Right lobe of liver (tissue), 6 donors: ENCODE measurements around the gene YTHDF1. TPM values are rescaled to one million over a fixed set of nuclear protein-coding genes. Genes with fewer than 3 reads are reported as not detected.

Experiments
- ATAC-seq, 4 donors: fragments of 200-7000 bp; cut with Tn5 transposase; one replicate each; pipeline ENCODE4 v1.9.1; 2020; ENCODE audit warnings: mild to moderate bottlenecking in 4 of 4, moderate library complexity in 4 of 4
- DNase-seq, 3 donors: peaks; one replicate each; pipeline ENCODE4 v3.0.0-alpha.2; 2020
- H3K27ac ChIP-seq, 3 donors: fragments of 200-600 bp; one replicate each; pipeline ENCODE4 v1.8.0; 2022
- H3K27me3 ChIP-seq, 2 donors: fragments of 200-600 bp; one replicate each; pipeline ENCODE4 v1.8.0; 2022
- H3K36me3 ChIP-seq, 4 donors: fragments of 200-600 bp; sonication (generic) in 1 of 4; one replicate each; pipeline versions ENCODE4 v1.5.1 to v1.8.0; 2017 to 2022; ENCODE audit warnings: control low read depth in 1 of 4
- H3K4me1 ChIP-seq, 4 donors: fragments of 200-600 bp; sonication (generic) in 1 of 4; one replicate each; pipeline versions ENCODE4 v1.5.1 to v1.8.0; 2017 to 2022; ENCODE audit warnings: control low read depth in 1 of 4
- H3K4me3 ChIP-seq, 3 donors: fragments of 200-600 bp; one replicate each; pipeline ENCODE4 v1.8.0; 2022
- H3K9me3 ChIP-seq, 4 donors: fragments of 200-600 bp; sonication (generic) in 1 of 4; one replicate each; pipeline versions ENCODE4 v1.5.1 to v1.8.0; 2017 to 2022; ENCODE audit warnings: control low read depth in 1 of 4
- CTCF ChIP-seq, 4 donors: fragments of 200-600 bp in 3 of 4; fragments of 450-650 bp in 1 of 4; IDR thresholded peaks; one replicate each; pipeline versions ENCODE4 v1.5.1 to v1.8.0; 2016 to 2022; ENCODE audit warnings: antibody characterized with exemption in 4 of 4, mild to moderate bottlenecking in 2 of 4
- POLR2A ChIP-seq: fragments of 450-650 bp; IDR thresholded peaks from one replicate; pipeline ENCODE4 v1.6.1; 2017; ENCODE audit warnings: antibody characterized with exemption, mild to moderate bottlenecking
- WGBS: methylation state at CpG from one replicate; pipeline ENCODE4 v1.1.6; 2018; ENCODE audit warnings: low coverage, low lambda C conversion rate; ENCODE audit not compliant: insufficient coverage; ENCODE audit errors: missing lambda C conversion rate; 5-methylcytosine and 5-hydroxymethylcytosine counted together
- intact Hi-C, 2 donors: fragments of 100-400 bp; cut with DNase I; formaldehyde crosslinking; loops; one replicate each; pipeline versions ENCODE4 v1.11.2 to v1.14.1; 2022
- total RNA-seq, 6 experiments: library from RNA; depleted of rRNA in 2 of 6; stranded (reverse); fragments of >200 nt in 2 of 6; fragmentation: NEBNext Ultra II Directional in 3 of 6; extraction: Animal tissue kit (Norgen Biotek cat#: 25700) in 3 of 6; gene quantifications; one replicate each; pipeline versions ENCODE4 v1.1.0 to v1.2.4, GENCODE V29; 2016 to 2023
- donor health status: DM: no; HTN: yes; CAD: no.
- donor health status: DM: no; HTN: no; CAD: no.
- donor health status: DM: no; HTN: no; CAD: no.
- donor health status: DM: no; HTN: yes; CAD: no.
- donor health status: DM: no; HTN: yes; CAD: no.

Gene YTHDF1
- total RNA-seq, 6 experiments from 2014 or later: 16.4 to 23.6 (median 21.1) TPM

- H3K27ac ChIP-seq: no peak overlapping the region
- intact Hi-C loops: no loop called here
These were observed 16.5 kb upstream of the YTHDF1 start for GRCh38 chr20:63232235-63233060.

GRCh38 chr20:63230800-63231268 is 14.9 kb upstream of the YTHDF1 start:
- no peaks in the 10 kb centered on the region for H3K27me3 ChIP-seq
- WGBS: 0% methylated on average over 1 of the region's 17 CpGs
- intact Hi-C loops: no loop called here

More at GRCh38 chr20:63232235-63233060, 16.5 kb upstream of the YTHDF1 start:
- DNase-seq: no peak
- ATAC-seq: no peak
- H3K4me3 ChIP-seq: no peak overlapping the region
- TF ChIP-seq CTCF (IDR thresholded peaks at IDR 0.05): no peak
- TF ChIP-seq POLR2A: no peak
- no peaks in the 10 kb centered on the region for H3K9me3 ChIP-seq
- no peaks in the 10 kb centered on the region for H3K4me1 ChIP-seq
- no peaks in the 10 kb centered on the region for H3K36me3 ChIP-seq
- no peaks in the 10 kb centered on the region for H3K27me3 ChIP-seq
- WGBS: 19% methylated on average over 9 of the region's 18 CpGs

GRCh38 chr20:63228806-63229205 is 12.9 kb upstream of the YTHDF1 start:
- WGBS: 44% methylated on average over 4 of the region's 13 CpGs
- no peak overlapping the region for H3K4me3 ChIP-seq
- TF ChIP-seq POLR2A (no peak), CTCF (IDR thresholded peaks at IDR 0.05) (no peak)
- no peaks in the 10 kb centered on the region for H3K4me1 ChIP-seq
- H3K36me3 ChIP-seq: no peaks in the 10 kb centered on the region
- intact Hi-C loops: no loop called here
- no peaks in the 10 kb centered on the region for H3K27me3 ChIP-seq
- H3K9me3 ChIP-seq: no peaks in the 10 kb centered on the region
- no peak overlapping the region for H3K27ac ChIP-seq
- DNase-seq: no peak
- ATAC-seq: no peak

More at GRCh38 chr20:63230800-63231268, 14.9 kb upstream of the YTHDF1 start:
- TF ChIP-seq POLR2A (no peak), CTCF (IDR thresholded peaks at IDR 0.05) (peak; percentile 38 to 58 (median 54))
- Histone ChIP-seq H3K27ac (no peak overlapping the region), H3K4me3 (no peak overlapping the region), H3K36me3 (no peaks in the 10 kb centered on the region), H3K9me3 (no peaks in the 10 kb centered on the region), H3K4me1 (no peaks in the 10 kb centered on the region)
- peak; percentile 81 to 90 (median 86) for ATAC-seq
- DNase-seq: peak in 2 of 3 donors; percentile 62 to 70

GRCh38 chr20:63227260-63227659 is 11.3 kb upstream of the YTHDF1 start:
- no peaks in the 10 kb centered on the region for H3K4me1 ChIP-seq
- no peaks in the 10 kb centered on the region for H3K9me3 ChIP-seq
- intact Hi-C loops: no loop called here
- H3K27ac ChIP-seq: no peak overlapping the region
- H3K27me3 ChIP-seq: no peaks in the 10 kb centered on the region
- no peaks in the 10 kb centered on the region for H3K36me3 ChIP-seq
- no peak overlapping the region for H3K4me3 ChIP-seq
- ATAC-seq (no peak), DNase-seq (no peak)
- WGBS: 84% methylated on average over 5 of the region's 5 CpGs
- TF ChIP-seq POLR2A: no peak
- TF ChIP-seq CTCF (IDR thresholded peaks at IDR 0.05): no peak
